Esophagus squamous epithelium (tissue), 5 donors: ENCODE measurements around the gene LGALS1. TPM values are rescaled to one million over a fixed set of nuclear protein-coding genes. Genes with fewer than 3 reads are reported as not detected.

Source experiments
- DNase-seq: peaks from one replicate; lab custom pipeline; 2025; lab: John Stamatoyannopoulos, UW
- H3K27ac ChIP-seq, 4 donors: fragments of 200-600 bp; sonication (generic); one replicate each; pipeline ENCODE4 v1.5.1; 2016 to 2019; ENCODE audit warnings: mild to moderate bottlenecking in 1 of 4
- H3K27me3 ChIP-seq, 4 donors: fragments of 200-600 bp; sonication (generic); 1 replicate in 3 of 4; 2 replicates in 1 of 4; pipeline versions ENCODE4 v1.5.1 to v1.6.0; 2017 to 2021; ENCODE audit warnings: antibody characterized with exemption in 1 of 4
- H3K36me3 ChIP-seq, 3 donors: fragments of 200-600 bp; sonication (generic); one replicate each; pipeline ENCODE4 v1.5.1; 2016 to 2019
- H3K4me1 ChIP-seq, 3 donors: fragments of 200-600 bp; sonication (generic); one replicate each; pipeline ENCODE4 v1.5.1; 2017 to 2019
- H3K4me3 ChIP-seq, 4 donors: fragments of 200-600 bp; sonication (generic); 1 replicate in 3 of 4; 2 replicates in 1 of 4; pipeline ENCODE4 v1.5.1; 2016 to 2019; ENCODE audit warnings: mild to moderate bottlenecking in 2 of 4, moderate library complexity in 1 of 4
- H3K9me3 ChIP-seq, 3 donors: fragments of 200-600 bp; sonication (generic); one replicate each; pipeline ENCODE4 v1.5.1; 2016 to 2019
- CTCF ChIP-seq, 6 experiments: fragments of 450-650 bp in 4 of 6; fragments of 200-600 bp in 2 of 6; sonication (generic) in 2 of 6; IDR thresholded peaks; one replicate each; pipeline ENCODE4 v1.5.1; 2016 to 2019; ENCODE audit warnings: antibody characterized with exemption in 6 of 6, mild to moderate bottlenecking in 4 of 6, moderate library complexity in 4 of 6
- POLR2A ChIP-seq, 4 donors: fragments of 450-650 bp; IDR thresholded peaks; one replicate each; pipeline ENCODE4 v1.6.1; 2017; ENCODE audit warnings: antibody characterized with exemption in 4 of 4, mild to moderate bottlenecking in 4 of 4, moderate library complexity in 3 of 4
- WGBS, 2 donors: methylation state at CpG; one replicate each; pipeline ENCODE4 v1.1.5; 2018; 5-methylcytosine and 5-hydroxymethylcytosine counted together
- intact Hi-C: fragments of 100-400 bp; cut with DNase I; formaldehyde crosslinking; loops from one replicate; pipeline ENCODE4 v1.15.0; 2022
- total RNA-seq, 4 donors: library from RNA; depleted of rRNA; stranded (reverse); fragments of >200 nt; gene quantifications; one replicate each; pipeline ENCODE4 v1.1.0, GENCODE V29; 2016
- donor health status: DM: yes; HTN: yes; CAD: no.

LGALS1 gene
- total RNA-seq, 4 donors from 2014 or later = 25.4 to 261 (median 92.3) TPM

GRCh38 chr22:37638391-37639069 lies 36.9 kb upstream of the LGALS1 start:
- peaks cover 52 to 100% (median 75%) of the 10 kb centered on the region in 3 donors for H3K4me1 ChIP-seq
- 14 to 42% methylated on average over 5 to 8 of the region's 11 CpGs for WGBS, 2 donors
- intact Hi-C loops = loop anchor here (10.0 kb wide), 1 partner anchor 156 kb away; no protein-coding TSS in a partner anchor
- no peak for TF ChIP-seq CTCF (IDR thresholded peaks at IDR 0.05)
- peak in 2 of 4 donors; percentile 12 to 37 for TF ChIP-seq POLR2A (IDR thresholded peaks at IDR 0.05)
- H3K9me3 ChIP-seq = no peaks in the 10 kb centered on the region
- no peaks in the 10 kb centered on the region for H3K27me3 ChIP-seq
- H3K4me3 ChIP-seq = peak overlapping the region; percentile 63 to 89 (median 82)
- no peak for DNase-seq
- peaks cover 0 to 17% (median 0%) of the 10 kb centered on the region in 3 donors for H3K36me3 ChIP-seq
- H3K27ac ChIP-seq = peak overlapping the region; percentile 89 to 94 (median 91)

GRCh38 chr22:37639070-37639760 lies 36.2 kb upstream of the LGALS1 start, which contains the start of gene SH3BP1:
TSS of gene SH3BP1 (plus strand) at chr22:37639669. CDS start at chr22:37639788, 119 bp downstream.
- no peak for DNase-seq
- WGBS, 2 donors = 9 to 23% methylated on average over 5 to 8 of the region's 57 CpGs
- Histone ChIP-seq H3K36me3 (peaks cover 0 to 24% (median 3%) of the 10 kb centered on the region in 3 donors), H3K27ac (peak within 1 kb of the TSS; percentile 89 to 94 (median 91)), H3K9me3 (no peaks in the 10 kb centered on the region), H3K4me1 (peaks cover 46 to 99% (median 74%) of the 10 kb centered on the region in 3 donors), H3K4me3 (peak within 1 kb of the TSS; percentile 63 to 89 (median 82)), H3K27me3 (no peaks in the 10 kb centered on the region)
- intact Hi-C loops = loop anchor here (10.0 kb wide), 1 partner anchor 156 kb away; no protein-coding TSS in a partner anchor
- TF ChIP-seq POLR2A (IDR thresholded peaks at IDR 0.05) (peak in 1 of 4 donors; percentile 60), CTCF (IDR thresholded peaks at IDR 0.05) (peak in 3 of 6 experiments; percentile 2 to 33 (median 11))

GRCh38 chr22:37639771-37640590 lies 35.5 kb upstream of the LGALS1 start:
- DNase-seq = no peak
- Histone ChIP-seq H3K9me3 (no peaks in the 10 kb centered on the region), H3K27ac (peak overlapping the region; percentile 89 to 94 (median 91)), H3K4me3 (peak overlapping the region; percentile 63 to 89 (median 82)), H3K27me3 (no peaks in the 10 kb centered on the region), H3K36me3 (peaks cover 0 to 32% (median 3%) of the 10 kb centered on the region in 3 donors), H3K4me1 (peaks cover 40 to 91% (median 68%) of the 10 kb centered on the region in 3 donors)
- intact Hi-C loops = loop anchor here (5.0 to 10.0 kb wide), 2 partner anchors 42 to 155 kb away; no protein-coding TSS in a partner anchor
- TF ChIP-seq CTCF (IDR thresholded peaks at IDR 0.05) (no peak), POLR2A (IDR thresholded peaks at IDR 0.05) (no peak)
- WGBS, 2 donors = 0 to 7% methylated on average over 3 of the region's 27 CpGs

GRCh38 chr22:37640591-37641560 lies 34.6 kb upstream of the LGALS1 start:
- WGBS, 2 donors = 36% methylated on average over 7 of the region's 24 CpGs; no CpG with 5 or more reads in 1 of the 2 donors
- Histone ChIP-seq H3K9me3 (no peaks in the 10 kb centered on the region), H3K36me3 (peaks cover 0 to 41% (median 3%) of the 10 kb centered on the region in 3 donors), H3K4me1 (peaks cover 40 to 82% (median 63%) of the 10 kb centered on the region in 3 donors), H3K27ac (peak overlapping the region; percentile 89 to 94 (median 91)), H3K4me3 (peak overlapping the region; percentile 63 to 89 (median 82)), H3K27me3 (no peaks in the 10 kb centered on the region)
- intact Hi-C loops = loop anchor here (5.0 kb wide), 1 partner anchor 41 kb away; no protein-coding TSS in a partner anchor
- TF ChIP-seq POLR2A (IDR thresholded peaks at IDR 0.05) (no peak), CTCF (IDR thresholded peaks at IDR 0.05) (no peak)
- DNase-seq = no peak
